K562 (cell line): ENCODE results near the gene CASP6. TPM values are rescaled to one million over a fixed set of nuclear protein-coding genes. Genes with fewer than 3 reads are reported as not detected.
"Not testable (repeated sequence)": the region's sequence is repeated elsewhere in the genome, so short reads cannot be mapped to it uniquely, and the experiment has no call there.

ENCODE experiments used
- ATAC-seq: fragments of 200-7000 bp; cut with Tn5 transposase; 3 replicates; pipeline ENCODE4 v1.9.1; 2020; ENCODE audit warnings: moderate library complexity
- BruUV-seq: library from RNA; stranded (reverse); fragments of 400-500 nt; replicated peaks from 2 replicates; lab custom pipeline; 2021; lab: Mats Ljungman, UMichigan
- CTCF ChIA-PET: fragments of 300-600 bp; formaldehyde crosslinking; extraction: SDS; loops from one replicate; lab custom pipeline; 2021; ENCODE audit warnings: low intra/inter-chr PET ratio; lab: Yijun Ruan, JAX
- POLR2A ChIA-PET: fragments of 300-600, 350-650 bp; sonication (Branson Sonifier 250); formaldehyde crosslinking; extraction: SDS; loops from one replicate; lab custom pipeline; 2021; ENCODE audit warnings: antibody characterized with exemption, inconsistent platforms; lab: Yijun Ruan, JAX
- DNase-seq, 4 experiments: peaks; one replicate each; pipeline versions ENCODE4 v3.0.0 to v3.0.0-alpha.2; 2011 to 2018; ENCODE audit warnings: low spot score in 3 of 4, mixed read lengths in 3 of 4; ENCODE audit errors: extremely low read depth in 1 of 4
- FAIRE-seq: peaks from 2 replicates; lab custom pipeline; 2011; peaks lifted over from hg19 to GRCh38; lab: Jason Lieb, UNC
- H2AFZ ChIP-seq: 2 replicates; pipeline ENCODE4 v1.6.0; 2011; ENCODE audit warnings: low read depth, low read length, control low read depth, inconsistent platforms
- H3K27ac ChIP-seq: fragments of 200-600 bp; 3 replicates; pipeline ENCODE4 v1.8.0; 2011; ENCODE audit warnings: low read depth, mild to moderate bottlenecking, control low read depth, inconsistent platforms, low read length, moderate library complexity, mixed read lengths; ENCODE audit errors: extremely low read depth
- H3K27me3 ChIP-seq, 2 experiments: fragments of 300-600 bp in 1 of 2; 2 replicates in 1 of 2; 3 replicates in 1 of 2; pipeline versions ENCODE4 v1.6.0 to v1.8.0; 2011; ENCODE audit warnings: inconsistent platforms in 2 of 2, low read length in 2 of 2, mild to moderate bottlenecking in 1 of 2, mixed read lengths in 1 of 2, moderate library complexity in 1 of 2; ENCODE audit not compliant: control insufficient read depth in 2 of 2, insufficient read depth in 2 of 2
- H3K36me3 ChIP-seq: fragments of 300-600 bp; 3 replicates; pipeline ENCODE4 v1.8.0; 2011; ENCODE audit warnings: mild to moderate bottlenecking, low read length, inconsistent platforms; ENCODE audit not compliant: control insufficient read depth, insufficient read depth
- H3K4me1 ChIP-seq, 2 experiments: fragments of 200-600 bp in 1 of 2; replicated peaks in 1 of 2; 2 replicates in 1 of 2; 3 replicates in 1 of 2; pipeline versions ENCODE4 v1.5.1 to v1.8.0; 2011; ENCODE audit warnings: inconsistent platforms in 2 of 2, low read length in 2 of 2, mild to moderate bottlenecking in 1 of 2, mixed read lengths in 1 of 2, moderate library complexity in 1 of 2; ENCODE audit not compliant: control insufficient read depth in 2 of 2, insufficient read depth in 2 of 2
- H3K4me2 ChIP-seq: 2 replicates; pipeline ENCODE4 v1.6.1; 2011; ENCODE audit warnings: low read length, control low read depth, inconsistent platforms, mixed read lengths; ENCODE audit not compliant: insufficient read depth
- H3K4me3 ChIP-seq: fragments of 200-600 bp; sonication (generic), shearing (Covaris generic); 2 replicates; pipeline ENCODE4 v1.5.1; 2016; ENCODE audit warnings: control low read depth, inconsistent platforms
- H3K79me2 ChIP-seq: fragments of 200-600 bp; 3 replicates; pipeline ENCODE4 v1.8.0; 2011; ENCODE audit warnings: low read length, inconsistent platforms; ENCODE audit not compliant: control insufficient read depth, insufficient read depth
- H3K9ac ChIP-seq, 2 experiments: 2 replicates each; pipeline versions ENCODE4 v1.6.0 to v1.6.1; 2011; ENCODE audit warnings: low read depth in 2 of 2, low read length in 2 of 2, control low read depth in 1 of 2, inconsistent platforms in 1 of 2, mild to moderate bottlenecking in 1 of 2, mixed read lengths in 1 of 2; ENCODE audit not compliant: insufficient read depth in 1 of 2
- H3K9me1 ChIP-seq: one replicate; pipeline ENCODE4 v1.6.0; 2011; ENCODE audit warnings: inconsistent platforms, mild to moderate bottlenecking, low read length, moderate library complexity; ENCODE audit not compliant: control insufficient read depth, insufficient read depth
- H3K9me3 ChIP-seq: replicated peaks from 2 replicates; pipeline ENCODE4 v1.5.1; 2011; ENCODE audit warnings: low read depth, low read length, inconsistent platforms; ENCODE audit not compliant: control insufficient read depth, insufficient read depth
- H4K20me1 ChIP-seq: replicated peaks from 2 replicates; pipeline ENCODE4 v1.6.1; 2011; ENCODE audit warnings: low read length, inconsistent platforms, mixed read lengths; ENCODE audit not compliant: control insufficient read depth, insufficient read depth
- CBX8 ChIP-seq: fragments of 200-600 bp; sonication (generic); IDR thresholded peaks from 2 replicates; pipeline ENCODE4 v1.6.1; 2012; ENCODE audit warnings: borderline replicate concordance, mixed run types, low read depth, mild to moderate bottlenecking, moderate library complexity, mixed read lengths, low read length, control low read depth, inconsistent platforms; ENCODE audit not compliant: poor library complexity, severe bottlenecking; ENCODE audit errors: extremely low read depth
- DIDO1 ChIP-seq: fragments of 450-650 bp; IDR thresholded peaks from 2 replicates; pipeline ENCODE4 v1.6.1; 2016; ENCODE audit warnings: low read depth, missing biosample characterization, missing genetic modification characterization
- ERF ChIP-seq: fragments of 450-650 bp; formaldehyde crosslinking; IDR thresholded peaks from 2 replicates; pipeline ENCODE4 v1.4.0; 2020; ENCODE audit warnings: mild to moderate bottlenecking, mixed read lengths
- WGBS: fragments of 100-300 bp; shearing (Covaris generic); methylation state at CpG from one replicate; pipeline ENCODE4 v1.1.6; 2016; ENCODE audit warnings: low coverage, mixed read lengths; ENCODE audit not compliant: insufficient coverage; ENCODE audit errors: missing lambda C conversion rate; 5-methylcytosine and 5-hydroxymethylcytosine counted together
- in situ Hi-C: fragments of 300-500 bp; cut with MboI; formaldehyde crosslinking; loops from 4 replicates; pipeline ENCODE4 v1.15.0; 2018; ENCODE audit warnings: inconsistent platforms, mixed read lengths
- intact Hi-C: fragments of 100-400 bp; cut with micrococcal nuclease; formaldehyde crosslinking; loops from 2 replicates; pipeline ENCODE4 v1.14.2; 2022
- polyA plus RNA-seq, 8 experiments: library from polyadenylated mRNA; depleted of rRNA in 4 of 8; stranded (reverse) in 5 of 8; unstranded in 3 of 8; fragments of >200 nt; fragmentation: Nextera tagmentation in 2 of 8; fragmentation: Illumina TruSeq in 1 of 8; extraction: Ambion mirVana in 2 of 8; extraction: Trizol in 1 of 8; gene quantifications; 2 replicates each; pipeline versions ENCODE4 v1.2.1 to v1.2.3, GENCODE V29; 2011 to 2014; ENCODE audit warnings: inconsistent platforms in 1 of 8, missing spikeins in 1 of 8
- total RNA-seq, 7 experiments: library from RNA; depleted of rRNA in 6 of 7; stranded (reverse); fragments of >200 nt in 6 of 7; fragmentation: Illumina TruSeq in 2 of 7; extraction: Trizol in 2 of 7; gene quantifications; 2 replicates each; pipeline versions ENCODE4 v1.2.1 to v1.2.3, GENCODE V29; 2011 to 2021; ENCODE audit warnings: low replicate concordance in 1 of 7

The CASP6 gene
- total and polyA plus RNA-seq, 9 of the 15 experiments (the other 6 are each of a cell fraction or from before 2014, with no cell fraction given), result 20.8 to 72.7 (median 39.1) TPM

GRCh38 chr4:109682875-109683274, 20.4 kb downstream of the CASP6 start (continued):
- no peak for TF ChIP-seq DIDO1 (tag)
- TF ChIP-seq ERF (CRISPR knock-in tag), result no peak
- TF ChIP-seq CBX8, result no peak

DNA sequence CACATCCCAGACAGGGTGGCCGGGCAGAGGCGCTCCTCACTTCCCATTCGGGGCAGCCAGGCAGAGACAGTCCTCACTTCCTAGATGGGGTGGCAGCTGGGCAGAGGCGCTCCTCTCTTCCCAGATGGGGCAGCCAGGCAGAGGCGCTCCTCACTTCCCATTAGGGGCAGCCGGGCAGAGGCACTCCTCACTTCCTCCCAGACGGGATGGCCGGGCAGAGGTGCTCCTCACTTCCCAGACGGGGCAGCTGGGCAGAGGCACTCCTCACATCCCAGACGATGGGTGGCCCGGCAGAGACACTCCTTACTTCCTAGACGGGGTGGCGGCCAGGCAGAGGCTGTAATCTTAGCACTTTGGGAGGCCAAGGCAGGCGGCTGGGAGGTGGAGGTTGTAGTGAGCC, 24.3 kb downstream of the CASP6 start:
- H3K4me3 ChIP-seq, H4K20me1 ChIP-seq, BruUV-seq, ATAC-seq, FAIRE-seq, H2AFZ ChIP-seq, H3K27me3 ChIP-seq, intact Hi-C loops, H3K79me2 ChIP-seq, H3K27ac ChIP-seq, in situ Hi-C loops, H3K4me2 ChIP-seq, H3K9me1 ChIP-seq, H3K4me1 ChIP-seq, DNase-seq, H3K9ac ChIP-seq, H3K36me3 ChIP-seq, H3K9me3 ChIP-seq: not testable (repeated sequence)
- 63% methylated on average over 8 of the region's 14 CpGs for WGBS
- ChIA-PET POLR2A (interaction anchor here (0.6 kb wide), 1 partner anchor 951 kb away, joined by 3 read pairs; no protein-coding TSS in a partner anchor), CTCF (interaction anchor here (0.6 kb wide), 1 partner anchor 554 kb away, joined by 3 read pairs; no protein-coding TSS in a partner anchor)

DNA sequence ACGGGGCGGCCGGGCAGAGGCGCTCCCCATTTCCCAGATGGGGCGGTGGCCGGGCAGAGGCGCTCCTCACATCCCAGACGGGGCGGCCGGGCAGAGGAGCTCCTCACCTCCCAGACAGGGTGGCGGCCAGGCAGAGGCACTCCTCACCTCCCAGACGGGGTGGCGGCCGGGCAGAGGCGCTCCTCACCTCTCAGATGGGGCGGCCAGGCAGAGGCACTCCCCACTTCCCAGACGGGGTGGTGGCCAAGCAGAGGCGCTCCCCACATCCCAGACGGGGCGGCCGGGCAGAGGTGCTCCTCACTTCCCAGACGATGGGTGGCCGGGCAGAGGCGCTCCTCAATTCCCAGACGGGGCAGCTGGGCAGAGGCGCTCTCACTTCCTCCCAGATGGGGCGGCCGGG, 24.8 kb downstream of the CASP6 start:
- BruUV-seq, H3K9me1 ChIP-seq, CTCF ChIA-PET, H3K4me1 ChIP-seq, H3K4me3 ChIP-seq, ATAC-seq, in situ Hi-C loops, H2AFZ ChIP-seq, intact Hi-C loops, FAIRE-seq, H3K79me2 ChIP-seq, H3K27me3 ChIP-seq, H3K9me3 ChIP-seq, DNase-seq, H3K4me2 ChIP-seq, H4K20me1 ChIP-seq, POLR2A ChIA-PET, H3K27ac ChIP-seq, H3K36me3 ChIP-seq, H3K9ac ChIP-seq: not testable (repeated sequence)
- WGBS, result 83% methylated on average over 16 of the region's 28 CpGs
